ENCODE measurements around the gene KIF4A.

The KIF4A gene

GRCh38 chrX:70437011-70437410 lies 147.1 kb downstream of the KIF4A start:
- no peak for TF ChIP-seq CTCF (IDR thresholded peaks at IDR 0.05; ENCODE audit: low read depth, low read length)
- no peaks in the 10 kb centered on the region for H3K9me3 ChIP-seq
- no peaks in the 10 kb centered on the region for H3K27me3 ChIP-seq
- H3K4me1 ChIP-seq = no peaks in the 10 kb centered on the region
- H3K4me3 ChIP-seq (ENCODE audit: low read depth, low read length) = no peak overlapping the region
- no peaks in the 10 kb centered on the region for H3K36me3 ChIP-seq
- no peak for DNase-seq

GRCh38 chrX:70437921-70438665 lies 148.2 kb downstream of the KIF4A start:
- Histone ChIP-seq H3K27me3 (no peaks in the 10 kb centered on the region), H3K4me1 (no peaks in the 10 kb centered on the region), H3K9me3 (no peaks in the 10 kb centered on the region), H3K36me3 (no peaks in the 10 kb centered on the region), H3K4me3 (ENCODE audit: low read depth, low read length) (no peak overlapping the region)
- no peak for TF ChIP-seq CTCF (IDR thresholded peaks at IDR 0.05; ENCODE audit: low read depth, low read length)
- DNase-seq = no peak

- Histone ChIP-seq H3K4me3 (ENCODE audit: low read depth, low read length) (no peak overlapping the region), H3K27me3 (peaks cover 1% of the 10 kb centered on the region), H3K9me3 (no peaks in the 10 kb centered on the region), H3K36me3 (no peaks in the 10 kb centered on the region), H3K4me1 (no peaks in the 10 kb centered on the region)
- no peak for DNase-seq
- TF ChIP-seq CTCF (IDR thresholded peaks at IDR 0.05; ENCODE audit: low read depth, low read length) = no peak
These were observed 149.1 kb downstream of the KIF4A start for GRCh38 chrX:70439016-70439415.

GRCh38 chrX:70442224-70442623 lies 152.3 kb downstream of the KIF4A start:
- no peak overlapping the region for H3K4me3 ChIP-seq (ENCODE audit: low read depth, low read length)
- DNase-seq = no peak
- no peaks in the 10 kb centered on the region for H3K4me1 ChIP-seq
- H3K27me3 ChIP-seq = peaks cover 16% of the 10 kb centered on the region
- no peak for TF ChIP-seq CTCF (IDR thresholded peaks at IDR 0.05; ENCODE audit: low read depth, low read length)
- no peaks in the 10 kb centered on the region for H3K36me3 ChIP-seq
- no peaks in the 10 kb centered on the region for H3K9me3 ChIP-seq

- peaks cover 16% of the 10 kb centered on the region for H3K27me3 ChIP-seq
- peak; percentile 58 for DNase-seq
- no peaks in the 10 kb centered on the region for H3K9me3 ChIP-seq
- no peaks in the 10 kb centered on the region for H3K4me1 ChIP-seq
- TF ChIP-seq CTCF (IDR thresholded peaks at IDR 0.05; ENCODE audit: low read depth, low read length) = no peak
- H3K4me3 ChIP-seq (ENCODE audit: low read depth, low read length) = no peak within 1 kb of the TSS
- H3K36me3 ChIP-seq = no peaks in the 10 kb centered on the region
These were observed 154.5 kb downstream of the KIF4A start, which contains the start of gene DLG3 for GRCh38 chrX:70444326-70444945. TSS of gene DLG3 (plus strand) at chrX:70444835. CDS start at chrX:70445202, 367 bp downstream.
